AG09309 (cell line): ENCODE data around the gene UQCC2.

Experiments
- DNase-seq: peaks from one replicate; pipeline ENCODE4 v3.0.0-alpha.2; 2010; ENCODE audit warnings: low read depth
- H3K4me3 ChIP-seq: 2 replicates; pipeline ENCODE4 v1.5.1; 2011; ENCODE audit warnings: mild to moderate bottlenecking, low read depth, low read length, moderate library complexity; ENCODE audit not compliant: control insufficient read depth
- CTCF ChIP-seq: IDR thresholded peaks from 2 replicates; pipeline ENCODE4 v1.5.1; 2011; ENCODE audit warnings: mild to moderate bottlenecking, low read depth, low read length, inconsistent platforms; ENCODE audit not compliant: insufficient read depth, control insufficient read depth; ENCODE audit errors: missing control alignments

The UQCC2 gene

DNA sequence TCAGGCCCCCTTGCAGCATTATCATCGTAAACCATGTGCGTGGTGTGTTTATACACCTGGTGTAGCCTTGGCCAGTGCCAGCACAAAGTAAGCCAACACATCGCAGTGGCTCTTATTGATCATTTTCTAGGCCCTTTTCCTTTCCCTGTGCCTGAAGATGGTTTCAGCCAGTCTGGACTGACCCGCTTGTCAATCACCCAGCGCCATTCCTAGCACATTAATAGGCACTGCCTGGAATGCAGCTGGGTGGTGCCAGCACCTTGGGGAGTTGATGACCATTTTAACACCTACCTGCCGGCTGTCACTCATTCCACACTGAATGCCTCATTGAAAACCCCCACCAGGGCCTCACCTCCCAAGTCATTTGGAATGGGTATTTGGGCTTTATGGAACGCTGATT is 4.9 kb upstream of the UQCC2 start:
- H3K4me3 ChIP-seq = no peak overlapping the region
- TF ChIP-seq CTCF = no peak
- DNase-seq = no peak

- no peak for TF ChIP-seq CTCF
- H3K4me3 ChIP-seq = no peak overlapping the region
- DNase-seq = no peak
These were observed 3.0 kb upstream of the UQCC2 start for GRCh38 chr6:33714385-33715040.

GRCh38 chr6:33713786-33714185 is 2.3 kb upstream of the UQCC2 start:
- no peak for DNase-seq
- H3K4me3 ChIP-seq = no peak overlapping the region
- no peak for TF ChIP-seq CTCF

GRCh38 chr6:33712914-33713313 is 1.4 kb upstream of the UQCC2 start:
- H3K4me3 ChIP-seq = no peak overlapping the region
- no peak for TF ChIP-seq CTCF
- no peak for DNase-seq

DNA sequence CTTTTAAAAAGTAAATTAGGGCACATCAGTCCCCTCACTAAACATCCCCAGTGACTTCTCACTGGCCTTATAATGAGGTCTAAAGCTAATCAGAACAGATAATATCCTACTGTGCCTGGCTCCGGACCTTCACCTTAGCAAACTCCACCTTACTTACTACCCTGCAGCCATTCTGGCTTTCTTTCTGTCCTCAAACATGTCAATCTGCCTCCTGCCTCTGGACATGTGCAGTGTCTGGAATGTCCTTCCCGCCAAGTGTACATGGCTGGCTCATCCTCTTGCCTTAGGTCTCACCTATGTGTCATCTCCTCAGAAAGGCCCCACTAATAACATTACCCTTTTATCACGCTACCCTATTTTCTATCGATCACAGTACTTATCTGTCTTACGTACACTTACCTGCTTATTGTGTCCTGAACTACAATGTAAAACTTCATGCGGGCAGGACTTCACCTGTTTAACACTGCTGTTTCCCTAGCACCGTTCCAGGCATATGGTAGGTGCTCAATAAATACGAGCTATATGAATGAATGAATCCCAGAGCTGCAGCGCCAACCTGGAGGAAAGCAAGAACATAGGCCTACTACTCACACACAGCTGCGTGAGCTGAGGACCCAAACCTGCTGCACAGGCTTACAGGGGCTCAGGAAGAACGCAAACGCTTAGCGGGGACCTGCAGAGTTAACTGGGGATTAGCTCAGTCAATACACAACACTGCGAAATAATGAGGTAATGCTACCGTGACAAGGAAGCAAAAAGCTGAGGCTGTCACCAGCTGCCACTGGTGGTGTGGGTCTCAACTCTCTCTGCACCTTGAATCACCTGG is 991 bp downstream of the UQCC2 start:
- DNase-seq = no peak
- peak overlapping the region; percentile 93 for H3K4me3 ChIP-seq
- TF ChIP-seq CTCF = no peak

DNA sequence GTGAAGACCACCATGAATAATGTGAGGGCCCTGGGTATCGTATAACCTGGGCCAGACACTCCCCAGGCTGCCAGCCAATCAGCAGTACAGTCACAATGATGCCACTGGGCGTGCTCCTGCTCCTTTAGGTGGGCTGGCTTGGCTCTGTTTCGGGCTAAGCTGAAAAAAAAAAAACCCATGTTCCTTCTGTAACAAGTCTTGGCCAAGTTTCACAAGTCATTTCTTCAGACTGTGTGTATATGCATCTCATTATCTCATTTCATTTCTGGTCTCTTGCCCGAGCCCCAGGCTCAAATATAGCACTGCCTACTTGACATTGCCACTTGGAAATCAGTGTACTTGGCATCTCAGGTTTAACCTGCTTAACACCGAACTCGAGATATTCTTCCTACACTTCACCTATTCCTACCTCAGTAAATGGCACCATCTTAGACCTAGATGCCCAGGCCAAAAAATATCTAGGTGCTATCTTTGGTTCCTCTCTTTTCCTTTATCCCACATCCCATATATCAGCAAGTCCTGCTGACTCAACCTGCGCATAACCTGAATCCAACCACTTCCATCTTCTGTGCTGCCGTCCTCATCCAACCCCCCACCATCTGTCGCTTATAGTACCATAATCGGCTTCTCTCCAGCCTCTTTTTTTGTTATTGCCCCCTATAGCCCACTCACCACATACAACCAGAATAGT is 1.8 kb downstream of the UQCC2 start:
- no peak overlapping the region for H3K4me3 ChIP-seq
- DNase-seq = no peak
- TF ChIP-seq CTCF = no peak
